ENCODE results near the gene SRCAP. TPM values are rescaled to one million over a fixed set of nuclear protein-coding genes. Genes with fewer than 3 reads are reported as not detected.

SRCAP gene
- total RNA-seq, 1 donor from 2014 or later = 66.6 TPM

DNA sequence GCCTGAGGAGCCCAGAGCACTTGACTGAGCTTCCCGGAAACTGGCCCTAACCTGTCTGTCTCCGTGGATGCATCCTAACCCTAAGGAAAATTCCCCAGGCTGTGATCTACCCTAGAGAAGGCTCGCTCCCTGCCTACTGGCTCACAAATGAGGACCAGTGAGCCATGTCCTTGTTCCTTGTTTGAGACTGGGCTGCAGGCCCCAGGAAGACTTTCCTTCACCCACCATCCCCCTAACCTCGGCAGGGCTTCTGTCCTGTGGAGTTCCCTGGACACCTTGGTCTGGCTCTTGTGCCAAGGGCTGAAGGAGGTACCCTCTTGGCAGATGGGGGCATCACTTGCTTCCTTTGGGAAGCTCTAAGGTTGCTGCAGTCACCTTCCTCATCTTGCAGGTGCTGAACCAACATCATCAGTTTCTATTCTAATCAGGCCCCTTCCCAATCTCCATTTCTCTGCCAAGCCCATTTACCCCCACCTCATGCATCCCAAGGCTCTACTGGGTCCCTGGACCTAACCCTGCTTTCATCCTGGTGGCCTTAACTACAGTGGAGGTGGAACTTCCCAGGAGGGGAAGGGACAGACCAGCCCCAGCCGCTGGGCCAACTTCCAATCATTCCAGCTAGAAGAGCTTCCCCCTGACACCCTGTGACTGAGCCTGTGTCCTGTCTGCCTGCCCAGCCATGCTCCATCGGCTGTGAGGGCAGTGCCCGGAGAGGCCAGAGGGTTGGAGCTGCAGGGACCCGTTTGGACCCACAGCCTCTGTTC is 75.6 kb downstream of the SRCAP start:
- no peak for DNase-seq
- H3K4me1 ChIP-seq = peaks cover 20% of the 10 kb centered on the region
- H3K9me3 ChIP-seq = no peaks in the 10 kb centered on the region
- peak; percentile 0 for ATAC-seq
- H3K27me3 ChIP-seq = no peaks in the 10 kb centered on the region
- H3K4me3 ChIP-seq = peak overlapping the region; percentile 84
- no peak for TF ChIP-seq CTCF (IDR thresholded peaks at IDR 0.05)
- intact Hi-C loops (cut with DNase I) = no loop called here
- peak overlapping the region; percentile 90 for H3K27ac ChIP-seq
- H3K36me3 ChIP-seq = peaks cover 48% of the 10 kb centered on the region

DNA sequence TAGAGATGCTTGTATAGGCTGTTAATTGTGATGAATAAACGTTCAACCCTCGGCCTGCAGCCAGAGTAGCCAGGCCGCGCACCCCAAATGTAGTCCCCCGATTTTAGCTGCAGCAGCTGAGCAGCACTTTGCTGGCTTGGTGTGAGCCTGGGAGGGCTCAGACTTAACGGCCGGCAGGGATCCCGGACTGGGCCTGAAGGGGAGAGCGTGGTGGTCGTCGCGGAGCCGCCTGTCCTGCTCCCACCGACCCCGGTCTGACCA is 76.1 kb downstream of the SRCAP start:
- H3K36me3 ChIP-seq = peaks cover 43% of the 10 kb centered on the region
- H3K4me3 ChIP-seq = peak overlapping the region; percentile 84
- H3K9me3 ChIP-seq = no peaks in the 10 kb centered on the region
- DNase-seq = no peak
- intact Hi-C loops (cut with DNase I) = no loop called here
- peaks cover 20% of the 10 kb centered on the region for H3K4me1 ChIP-seq
- H3K27ac ChIP-seq = peak overlapping the region; percentile 90
- no peaks in the 10 kb centered on the region for H3K27me3 ChIP-seq
- ATAC-seq = no peak
- TF ChIP-seq CTCF (IDR thresholded peaks at IDR 0.05) = no peak

GRCh38 chr16:30775392-30776188 is 76.6 kb downstream of the SRCAP start:
- Histone ChIP-seq H3K27ac (peak overlapping the region; percentile 90), H3K36me3 (peaks cover 38% of the 10 kb centered on the region), H3K9me3 (no peaks in the 10 kb centered on the region), H3K27me3 (no peaks in the 10 kb centered on the region), H3K4me3 (peak overlapping the region; percentile 84), H3K4me1 (peaks cover 20% of the 10 kb centered on the region)
- TF ChIP-seq CTCF (IDR thresholded peaks at IDR 0.05) = no peak
- intact Hi-C loops (cut with DNase I) = no loop called here
- DNase-seq (peak; percentile 91), ATAC-seq (peak; percentile 92)

GRCh38 chr16:30777591-30778297 is 78.8 kb downstream of the SRCAP start:
- no peak overlapping the region for H3K27ac ChIP-seq

More at GRCh38 chr16:30777591-30778297, 78.8 kb downstream of the SRCAP start:
- Histone ChIP-seq H3K36me3 (peaks cover 29% of the 10 kb centered on the region), H3K27me3 (no peaks in the 10 kb centered on the region), H3K9me3 (no peaks in the 10 kb centered on the region), H3K4me3 (no peak overlapping the region), H3K4me1 (peaks cover 20% of the 10 kb centered on the region)
- TF ChIP-seq CTCF (IDR thresholded peaks at IDR 0.05) = no peak
- no peak for DNase-seq
- ATAC-seq = no peak
- intact Hi-C loops (cut with DNase I) = no loop called here
